Astrocyte (in vitro differentiated cells and primary cell): ENCODE data around the gene GPR6. TPM values are rescaled to one million over a fixed set of nuclear protein-coding genes. Genes with fewer than 3 reads are reported as not detected.

ENCODE experiments used
- DNase-seq: peaks from one replicate; pipeline ENCODE4 v3.0.0-alpha.2; 2010; ENCODE audit warnings: low read depth
- FAIRE-seq: peaks from 2 replicates; lab custom pipeline; 2011; peaks lifted over from hg19 to GRCh38; lab: Jason Lieb, UNC
- H2AFZ ChIP-seq: 2 replicates; pipeline ENCODE4 v1.6.0; 2012; ENCODE audit warnings: low read depth, low read length, inconsistent platforms
- H3K27ac ChIP-seq: 2 replicates; pipeline ENCODE4 v1.5.1; 2011; ENCODE audit warnings: low read depth, low read length, inconsistent platforms
- H3K27me3 ChIP-seq: 2 replicates; pipeline ENCODE4 v1.6.0; 2011; ENCODE audit warnings: low read length, inconsistent platforms; ENCODE audit not compliant: insufficient read depth
- H3K36me3 ChIP-seq: 2 replicates; pipeline ENCODE4 v1.5.1; 2011; ENCODE audit warnings: low read length, inconsistent platforms; ENCODE audit not compliant: insufficient read depth
- H3K4me1 ChIP-seq: 2 replicates; pipeline ENCODE4 v1.5.1; 2011; ENCODE audit warnings: low read length, inconsistent platforms; ENCODE audit not compliant: insufficient read depth
- H3K4me2 ChIP-seq: 2 replicates; pipeline ENCODE4 v1.6.0; 2012; ENCODE audit warnings: low read length, inconsistent platforms
- H3K4me3 ChIP-seq: 2 replicates; pipeline ENCODE4 v1.5.1; 2011; ENCODE audit warnings: low read depth, mild to moderate bottlenecking, low read length, inconsistent platforms; ENCODE audit not compliant: insufficient read depth
- H3K79me2 ChIP-seq: 2 replicates; pipeline ENCODE4 v1.6.0; 2012; ENCODE audit warnings: mild to moderate bottlenecking, low read length, inconsistent platforms; ENCODE audit not compliant: insufficient read depth
- H3K9ac ChIP-seq: 2 replicates; pipeline ENCODE4 v1.6.0; 2012; ENCODE audit warnings: mild to moderate bottlenecking, low read length, inconsistent platforms
- H3K9me3 ChIP-seq: 2 replicates; pipeline ENCODE4 v1.5.1; 2012; ENCODE audit warnings: low read depth, mild to moderate bottlenecking, low read length, inconsistent platforms; ENCODE audit not compliant: insufficient read depth
- H4K20me1 ChIP-seq: 2 replicates; pipeline ENCODE4 v1.6.0; 2012; ENCODE audit warnings: low read length, inconsistent platforms; ENCODE audit not compliant: insufficient read depth
- H3K27ac Mint-ChIP-seq: one replicate; pipeline ENCODE4 v1.8.0; 2021; ENCODE audit warnings: mild to moderate bottlenecking, mixed read lengths; ENCODE audit not compliant: unreplicated experiment
- H3K27me3 Mint-ChIP-seq: one replicate; pipeline ENCODE4 v1.8.0; 2021; ENCODE audit warnings: low read depth, mixed read lengths; ENCODE audit not compliant: unreplicated experiment
- H3K36me3 Mint-ChIP-seq: one replicate; pipeline ENCODE4 v1.8.0; 2021; ENCODE audit warnings: low read depth, mixed read lengths; ENCODE audit not compliant: unreplicated experiment
- H3K4me1 Mint-ChIP-seq: one replicate; pipeline ENCODE4 v1.8.0; 2021; ENCODE audit warnings: low read depth, mixed read lengths; ENCODE audit not compliant: unreplicated experiment
- H3K4me3 Mint-ChIP-seq: one replicate; pipeline ENCODE4 v1.8.0; 2021; ENCODE audit warnings: mild to moderate bottlenecking, moderate library complexity, mixed read lengths; ENCODE audit not compliant: unreplicated experiment
- H3K9me3 Mint-ChIP-seq: one replicate; pipeline ENCODE4 v1.8.0; 2021; ENCODE audit warnings: mild to moderate bottlenecking, mixed read lengths; ENCODE audit not compliant: unreplicated experiment
- EZH2 ChIP-seq: IDR thresholded peaks from 2 replicates; pipeline ENCODE4 v1.6.1; 2012; ENCODE audit warnings: mild to moderate bottlenecking, low read length, inconsistent platforms; ENCODE audit not compliant: insufficient read depth
- total RNA-seq: library from RNA; stranded (reverse); gene quantifications from 2 replicates; pipeline ENCODE4 v1.2.1, GENCODE V29; 2021
- TF ChIP-seq, protein P1 (sequence below): IDR thresholded peaks from 2 replicates; pipeline ENCODE4 v1.5.1; 2011; ENCODE audit warnings: low read depth, mild to moderate bottlenecking, inconsistent platforms, low read length, moderate library complexity; ENCODE audit not compliant: insufficient read depth

Gene GPR6
- total RNA-seq, 1 donor from 2014 or later, result not detected

DNA sequence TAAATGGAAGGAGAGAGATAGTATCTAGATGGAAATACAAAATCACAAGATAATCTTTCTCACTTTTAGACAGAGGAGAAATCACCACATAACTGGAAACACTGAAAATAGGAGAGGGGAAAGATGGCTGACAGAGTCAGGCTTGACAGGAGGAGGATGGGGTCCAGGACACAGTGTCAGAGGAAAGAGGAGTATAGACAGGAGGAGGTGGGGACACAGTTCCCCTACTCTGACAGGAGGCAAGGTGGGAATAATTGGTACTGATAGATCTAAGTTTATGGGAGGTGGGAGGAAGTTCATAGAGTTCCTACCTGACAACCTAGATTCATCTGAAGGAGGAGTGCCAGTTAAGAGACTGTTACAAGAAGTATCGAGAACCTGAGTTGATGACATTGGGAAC, 9.1 kb downstream of the GPR6 start:
- Mint-ChIP-seq H3K9me3 (no peaks in the 10 kb centered on the region), H3K36me3 (no peaks in the 10 kb centered on the region), H3K27ac (no peak overlapping the region), H3K27me3 (peaks cover 21% of the 10 kb centered on the region), H3K4me1 (no peaks in the 10 kb centered on the region), H3K4me3 (no peak overlapping the region)
- no peak for FAIRE-seq
- no peak for DNase-seq
- Histone ChIP-seq H3K4me2 (no peak overlapping the region), H3K4me1 (no peaks in the 10 kb centered on the region), H3K9me3 (no peaks in the 10 kb centered on the region), H2AFZ (no peak overlapping the region), H3K27ac (no peak overlapping the region), H3K9ac (no peak overlapping the region), H3K79me2 (no peaks in the 10 kb centered on the region), H3K27me3 (peaks cover 3% of the 10 kb centered on the region), H3K36me3 (no peaks in the 10 kb centered on the region), H4K20me1 (no peaks in the 10 kb centered on the region), H3K4me3 (no peak overlapping the region)
- TF ChIP-seq EZH2, result no peak
- TF ChIP-seq, protein P1, sequence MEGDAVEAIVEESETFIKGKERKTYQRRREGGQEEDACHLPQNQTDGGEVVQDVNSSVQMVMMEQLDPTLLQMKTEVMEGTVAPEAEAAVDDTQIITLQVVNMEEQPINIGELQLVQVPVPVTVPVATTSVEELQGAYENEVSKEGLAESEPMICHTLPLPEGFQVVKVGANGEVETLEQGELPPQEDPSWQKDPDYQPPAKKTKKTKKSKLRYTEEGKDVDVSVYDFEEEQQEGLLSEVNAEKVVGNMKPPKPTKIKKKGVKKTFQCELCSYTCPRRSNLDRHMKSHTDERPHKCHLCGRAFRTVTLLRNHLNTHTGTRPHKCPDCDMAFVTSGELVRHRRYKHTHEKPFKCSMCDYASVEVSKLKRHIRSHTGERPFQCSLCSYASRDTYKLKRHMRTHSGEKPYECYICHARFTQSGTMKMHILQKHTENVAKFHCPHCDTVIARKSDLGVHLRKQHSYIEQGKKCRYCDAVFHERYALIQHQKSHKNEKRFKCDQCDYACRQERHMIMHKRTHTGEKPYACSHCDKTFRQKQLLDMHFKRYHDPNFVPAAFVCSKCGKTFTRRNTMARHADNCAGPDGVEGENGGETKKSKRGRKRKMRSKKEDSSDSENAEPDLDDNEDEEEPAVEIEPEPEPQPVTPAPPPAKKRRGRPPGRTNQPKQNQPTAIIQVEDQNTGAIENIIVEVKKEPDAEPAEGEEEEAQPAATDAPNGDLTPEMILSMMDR, result no peak

DNA sequence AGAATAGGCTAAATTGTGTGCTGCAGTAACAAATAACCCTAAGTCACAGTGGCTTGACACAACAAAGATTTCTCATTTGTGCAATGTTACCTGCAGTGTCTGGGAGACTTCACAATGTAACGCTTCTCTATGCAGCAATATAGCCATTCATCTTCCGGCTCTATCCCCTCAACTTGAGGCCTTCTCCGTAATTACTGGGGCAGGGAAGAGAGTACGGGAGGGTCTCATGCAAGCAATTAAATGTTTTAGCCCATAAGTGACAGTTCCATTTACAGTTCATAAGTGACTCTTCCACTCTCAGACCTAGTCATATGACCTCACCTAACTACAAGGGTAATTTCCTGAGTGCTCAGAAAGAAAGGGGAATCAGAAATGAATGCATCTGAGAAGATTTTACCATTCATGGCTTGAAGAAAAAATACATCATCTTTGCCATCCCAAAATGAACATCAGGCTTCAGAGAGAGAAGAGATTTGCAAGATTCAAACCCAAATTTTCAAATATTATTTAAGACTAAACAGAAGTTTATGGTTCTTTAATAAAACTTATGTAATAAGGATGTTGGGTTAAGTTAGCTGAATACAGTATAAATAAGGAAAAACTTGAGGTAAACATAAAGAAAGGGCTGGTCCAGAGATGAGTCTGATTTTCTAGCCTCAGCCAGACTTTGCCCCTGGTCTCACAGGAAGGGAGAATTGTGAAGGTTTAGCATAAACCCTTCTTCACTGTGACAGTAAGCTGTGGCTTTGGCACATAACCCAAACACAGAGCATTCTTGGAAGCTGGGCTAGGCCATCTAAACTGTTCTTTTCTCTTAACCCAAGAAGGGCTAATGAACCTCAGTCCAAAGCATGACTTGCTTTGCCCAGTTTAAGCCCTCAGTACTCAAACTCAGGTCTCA, 13.3 kb downstream of the GPR6 start:
- Histone ChIP-seq H3K9ac (no peak overlapping the region), H3K27ac (no peak overlapping the region), H2AFZ (no peak overlapping the region), H3K4me2 (no peak overlapping the region), H3K4me1 (no peaks in the 10 kb centered on the region), H3K9me3 (no peaks in the 10 kb centered on the region), H3K36me3 (no peaks in the 10 kb centered on the region), H3K79me2 (no peaks in the 10 kb centered on the region), H4K20me1 (no peaks in the 10 kb centered on the region), H3K4me3 (no peak overlapping the region), H3K27me3 (peaks cover 5% of the 10 kb centered on the region)
- no peak for FAIRE-seq
- Mint-ChIP-seq H3K4me3 (no peak overlapping the region), H3K36me3 (no peaks in the 10 kb centered on the region), H3K9me3 (no peaks in the 10 kb centered on the region), H3K4me1 (no peaks in the 10 kb centered on the region), H3K27me3 (peaks cover 8% of the 10 kb centered on the region), H3K27ac (no peak overlapping the region)
- no peak for DNase-seq
- TF ChIP-seq, protein P1, result no peak
- no peak for TF ChIP-seq EZH2

DNA sequence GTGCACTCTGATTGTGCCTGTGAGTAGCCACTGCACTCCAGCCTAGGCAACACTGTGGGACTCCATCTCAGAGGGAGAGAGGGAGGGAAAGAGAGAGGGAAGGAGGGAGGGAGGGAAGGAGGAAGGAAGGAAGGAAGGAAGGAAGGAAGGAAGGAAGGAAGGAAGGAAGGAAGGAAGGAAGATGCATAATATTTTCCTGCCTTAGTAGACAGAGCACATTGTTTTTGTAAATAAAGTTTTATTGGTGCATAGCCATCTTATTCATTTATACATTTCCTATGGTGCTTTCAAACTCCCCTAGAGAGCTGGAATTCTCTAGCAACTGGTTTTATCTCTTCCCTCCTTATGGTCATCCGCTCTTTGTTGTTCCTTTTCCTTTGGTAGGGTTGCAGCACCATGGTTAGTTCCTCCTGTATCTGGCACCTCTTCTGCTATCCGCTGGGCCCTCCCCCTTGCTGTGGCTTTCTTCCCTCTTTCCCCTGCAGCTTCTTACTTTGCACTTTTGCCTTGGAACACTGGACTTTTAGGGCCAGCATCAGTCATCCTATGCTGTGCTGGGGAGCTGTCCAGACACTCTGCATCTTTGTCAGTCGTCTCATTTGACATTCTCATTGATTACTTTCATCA, 20.2 kb downstream of the GPR6 start:
- Mint-ChIP-seq H3K9me3 (peaks cover 2% of the 10 kb centered on the region), H3K4me1 (no peaks in the 10 kb centered on the region), H3K27ac (no peak overlapping the region), H3K4me3 (no peak overlapping the region), H3K27me3 (peaks cover 21% of the 10 kb centered on the region), H3K36me3 (no peaks in the 10 kb centered on the region)
- no peak for TF ChIP-seq EZH2
- TF ChIP-seq, protein P1, result no peak
- H3K9ac ChIP-seq, result no peak overlapping the region
- no peaks in the 10 kb centered on the region for H3K79me2 ChIP-seq
- FAIRE-seq (no peak), DNase-seq (no peak)
- H3K4me1 ChIP-seq, result no peaks in the 10 kb centered on the region
- no peaks in the 10 kb centered on the region for H4K20me1 ChIP-seq
- H2AFZ ChIP-seq, result no peak overlapping the region
- H3K9me3 ChIP-seq, result no peaks in the 10 kb centered on the region
- no peaks in the 10 kb centered on the region for H3K36me3 ChIP-seq
- no peaks in the 10 kb centered on the region for H3K27me3 ChIP-seq
- no peak overlapping the region for H3K4me3 ChIP-seq
- no peak overlapping the region for H3K27ac ChIP-seq
- no peak overlapping the region for H3K4me2 ChIP-seq
